H1 (cell line): ENCODE results near the gene SLC35A3. TPM values are rescaled to one million over a fixed set of nuclear protein-coding genes. Genes with fewer than 3 reads are reported as not detected.

Experiments used
- CREB1 ChIP-seq: IDR thresholded peaks from 2 replicates; pipeline ENCODE4 v1.6.1; 2012; ENCODE audit warnings: inconsistent platforms
- RNF2 ChIP-seq: fragments of 200-900, 300-1000 bp; sonication (generic); IDR thresholded peaks from 2 replicates; pipeline ENCODE4 v1.7.1; 2016; ENCODE audit warnings: borderline replicate concordance, low read depth, mild to moderate bottlenecking, antibody characterized with exemption, low read length; ENCODE audit not compliant: poor library complexity, severe bottlenecking; ENCODE audit errors: missing control alignments
- RXRA ChIP-seq: IDR thresholded peaks from 2 replicates; pipeline ENCODE4 v1.6.1; 2011; ENCODE audit warnings: low read depth, mild to moderate bottlenecking, low read length, moderate library complexity; ENCODE audit not compliant: insufficient read depth
- SP4 ChIP-seq: IDR thresholded peaks from 2 replicates; pipeline ENCODE4 v1.6.1; 2012; ENCODE audit warnings: low read length, inconsistent platforms
- polyA plus RNA-seq, 7 experiments: library from polyadenylated mRNA; depleted of rRNA in 3 of 7; stranded (reverse) in 5 of 7; unstranded in 2 of 7; fragments of >200 nt in 5 of 7; fragments of 200-250 nt in 2 of 7; gene quantifications; 1 replicate in 5 of 7; 2 replicates in 1 of 7; 4 replicates in 1 of 7; pipeline versions ENCODE4 v1.2.1 to v1.2.3, GENCODE V29; 2011 to 2013; ENCODE audit warnings: missing spikeins in 2 of 7, mixed read lengths in 2 of 7
- total RNA-seq: library from RNA; stranded (reverse); fragmentation: NEBNext Ultra II Directional; extraction: Animal tissue kit (Norgen Biotek cat#: 25700); gene quantifications from 2 replicates; pipeline ENCODE4 v1.2.1, GENCODE V29; 2021

SLC35A3 gene
- total and polyA plus RNA-seq, 2 of the 8 experiments (the other 6 are each of a cell fraction or from before 2014, with no cell fraction given) = 3.0 to 13.8 TPM

- TF ChIP-seq RXRA (no peak), RNF2 (no peak), SP4 (no peak), CREB1 (no peak)
These were observed 105.0 kb downstream of the SLC35A3 start (continued) for GRCh38 chr1:100074604-100075395.
